ENCODE measurements around the gene AGFG2. TPM values are rescaled to one million over a fixed set of nuclear protein-coding genes. Genes with fewer than 3 reads are reported as not detected.

AGFG2 gene
- polyA plus RNA-seq, 2 donors = 15.8 to 37.9 TPM

- Histone ChIP-seq H3K4me3 (ENCODE audit: low read depth in 1 of 2, low read length in 2 of 2) (peak overlapping the region; percentile 46 to 50), H3K4me1 (ENCODE audit: control insufficient read depth in 2 of 2, insufficient read depth in 2 of 2, low read length in 1 of 2) (no peaks in the 10 kb centered on the region), H3K27ac (ENCODE audit: low read depth in 2 of 2, low read length in 1 of 2) (peak overlapping the region; percentile 65 to 73), H3K9me3 (ENCODE audit: control insufficient read depth in 2 of 2, insufficient read depth in 1 of 2, low read depth in 1 of 2, low read length in 1 of 2) (no peaks in the 10 kb centered on the region), H3K27me3 (ENCODE audit: control insufficient read depth in 1 of 2, insufficient read depth in 2 of 2, low read length in 2 of 2) (no peaks in the 10 kb centered on the region), H3K36me3 (ENCODE audit: control insufficient read depth in 2 of 2, insufficient read depth in 2 of 2, low read length in 1 of 2) (no peaks in the 10 kb centered on the region)
- 1 to 2% methylated on average over 33 to 70 of the region's 70 CpGs for WGBS, 2 donors
Observed at GRCh38 chr7:100604028-100604975, 65.3 kb downstream of the AGFG2 start.

GRCh38 chr7:100604976-100605911 lies 66.2 kb downstream of the AGFG2 start:
- Histone ChIP-seq H3K9me3 (ENCODE audit: control insufficient read depth in 2 of 2, insufficient read depth in 1 of 2, low read depth in 1 of 2, low read length in 1 of 2) (no peaks in the 10 kb centered on the region), H3K27ac (ENCODE audit: low read depth in 2 of 2, low read length in 1 of 2) (peak overlapping the region; percentile 13 to 65), H3K4me1 (ENCODE audit: control insufficient read depth in 2 of 2, insufficient read depth in 2 of 2, low read length in 1 of 2) (no peaks in the 10 kb centered on the region), H3K36me3 (ENCODE audit: control insufficient read depth in 2 of 2, insufficient read depth in 2 of 2, low read length in 1 of 2) (no peaks in the 10 kb centered on the region), H3K27me3 (ENCODE audit: control insufficient read depth in 1 of 2, insufficient read depth in 2 of 2, low read length in 2 of 2) (no peaks in the 10 kb centered on the region), H3K4me3 (ENCODE audit: low read depth in 1 of 2, low read length in 2 of 2) (peak overlapping the region; percentile 46 to 50)
- WGBS, 2 donors = 12 to 17% methylated on average over 68 of the region's 68 CpGs

GRCh38 chr7:100606313-100606712 lies 67.3 kb downstream of the AGFG2 start:
- Histone ChIP-seq H3K4me3 (ENCODE audit: low read depth in 1 of 2, low read length in 2 of 2) (no peak overlapping the region), H3K9me3 (ENCODE audit: control insufficient read depth in 2 of 2, insufficient read depth in 1 of 2, low read depth in 1 of 2, low read length in 1 of 2) (no peaks in the 10 kb centered on the region), H3K36me3 (ENCODE audit: control insufficient read depth in 2 of 2, insufficient read depth in 2 of 2, low read length in 1 of 2) (no peaks in the 10 kb centered on the region), H3K27ac (ENCODE audit: low read depth in 2 of 2, low read length in 1 of 2) (no peak overlapping the region), H3K4me1 (ENCODE audit: control insufficient read depth in 2 of 2, insufficient read depth in 2 of 2, low read length in 1 of 2) (no peaks in the 10 kb centered on the region), H3K27me3 (ENCODE audit: control insufficient read depth in 1 of 2, insufficient read depth in 2 of 2, low read length in 2 of 2) (no peaks in the 10 kb centered on the region)
- WGBS, 2 donors = 93 to 95% methylated on average over 12 of the region's 12 CpGs

GRCh38 chr7:100607111-100607510 lies 68.1 kb downstream of the AGFG2 start:
- no peak overlapping the region for H3K4me3 ChIP-seq (ENCODE audit: low read depth in 1 of 2, low read length in 2 of 2)
- no peaks in the 10 kb centered on the region for H3K9me3 ChIP-seq (ENCODE audit: control insufficient read depth in 2 of 2, insufficient read depth in 1 of 2, low read depth in 1 of 2, low read length in 1 of 2)
- H3K36me3 ChIP-seq (ENCODE audit: control insufficient read depth in 2 of 2, insufficient read depth in 2 of 2, low read length in 1 of 2) = no peaks in the 10 kb centered on the region
- no peaks in the 10 kb centered on the region for H3K27me3 ChIP-seq (ENCODE audit: control insufficient read depth in 1 of 2, insufficient read depth in 2 of 2, low read length in 2 of 2)
- no peak overlapping the region for H3K27ac ChIP-seq (ENCODE audit: low read depth in 2 of 2, low read length in 1 of 2)
- WGBS, 2 donors = 83 to 92% methylated on average over 8 of the region's 8 CpGs
- no peaks in the 10 kb centered on the region for H3K4me1 ChIP-seq (ENCODE audit: control insufficient read depth in 2 of 2, insufficient read depth in 2 of 2, low read length in 1 of 2)

GRCh38 chr7:100609958-100610357 lies 71.0 kb downstream of the AGFG2 start:
- peaks cover 0 to 3% of the 10 kb centered on the region in 2 donors for H3K36me3 ChIP-seq (ENCODE audit: control insufficient read depth in 2 of 2, insufficient read depth in 2 of 2, low read length in 1 of 2)
- no peaks in the 10 kb centered on the region for H3K9me3 ChIP-seq (ENCODE audit: control insufficient read depth in 2 of 2, insufficient read depth in 1 of 2, low read depth in 1 of 2, low read length in 1 of 2)
- WGBS, 2 donors = 86 to 93% methylated on average over 5 of the region's 5 CpGs
- H3K4me3 ChIP-seq (ENCODE audit: low read depth in 1 of 2, low read length in 2 of 2) = no peak overlapping the region
- H3K27ac ChIP-seq (ENCODE audit: low read depth in 2 of 2, low read length in 1 of 2) = no peak overlapping the region
- no peaks in the 10 kb centered on the region for H3K27me3 ChIP-seq (ENCODE audit: control insufficient read depth in 1 of 2, insufficient read depth in 2 of 2, low read length in 2 of 2)
- H3K4me1 ChIP-seq (ENCODE audit: control insufficient read depth in 2 of 2, insufficient read depth in 2 of 2, low read length in 1 of 2) = peaks cover 0 to 6% of the 10 kb centered on the region in 2 donors

GRCh38 chr7:100611983-100612729 lies 73.2 kb downstream of the AGFG2 start, which contains the start of gene MOSPD3:
MOSPD3 (plus strand) TSS chr7:100612540; CDS start chr7:100612792, 252 bp downstream.
- Histone ChIP-seq H3K27ac (ENCODE audit: low read depth in 2 of 2, low read length in 1 of 2) (peak within 1 kb of the TSS; percentile 95 to 100), H3K36me3 (ENCODE audit: control insufficient read depth in 2 of 2, insufficient read depth in 2 of 2, low read length in 1 of 2) (peaks cover 0 to 3% of the 10 kb centered on the region in 2 donors), H3K4me3 (ENCODE audit: low read depth in 1 of 2, low read length in 2 of 2) (peak within 1 kb of the TSS; percentile 63 to 69), H3K4me1 (ENCODE audit: control insufficient read depth in 2 of 2, insufficient read depth in 2 of 2, low read length in 1 of 2) (peaks cover 0 to 6% of the 10 kb centered on the region in 2 donors), H3K9me3 (ENCODE audit: control insufficient read depth in 2 of 2, insufficient read depth in 1 of 2, low read depth in 1 of 2, low read length in 1 of 2) (no peaks in the 10 kb centered on the region), H3K27me3 (ENCODE audit: control insufficient read depth in 1 of 2, insufficient read depth in 2 of 2, low read length in 2 of 2) (no peaks in the 10 kb centered on the region)
- WGBS, 2 donors = 0 to 1% methylated on average over 51 to 61 of the region's 61 CpGs

GRCh38 chr7:100612730-100613390 lies 73.9 kb downstream of the AGFG2 start:
- Histone ChIP-seq H3K36me3 (ENCODE audit: control insufficient read depth in 2 of 2, insufficient read depth in 2 of 2, low read length in 1 of 2) (peaks cover 0 to 3% of the 10 kb centered on the region in 2 donors), H3K4me3 (ENCODE audit: low read depth in 1 of 2, low read length in 2 of 2) (peak overlapping the region; percentile 63 to 69), H3K27ac (ENCODE audit: low read depth in 2 of 2, low read length in 1 of 2) (peak overlapping the region; percentile 95 to 100), H3K27me3 (ENCODE audit: control insufficient read depth in 1 of 2, insufficient read depth in 2 of 2, low read length in 2 of 2) (no peaks in the 10 kb centered on the region), H3K4me1 (ENCODE audit: control insufficient read depth in 2 of 2, insufficient read depth in 2 of 2, low read length in 1 of 2) (peaks cover 0 to 6% of the 10 kb centered on the region in 2 donors), H3K9me3 (ENCODE audit: control insufficient read depth in 2 of 2, insufficient read depth in 1 of 2, low read depth in 1 of 2, low read length in 1 of 2) (no peaks in the 10 kb centered on the region)
- WGBS, 2 donors = 4% methylated on average over 25 to 29 of the region's 29 CpGs

- peak overlapping the region in 1 of 2 donors; percentile 18 for H3K27ac ChIP-seq (ENCODE audit: low read depth in 2 of 2, low read length in 1 of 2)
- no peak overlapping the region for H3K4me3 ChIP-seq (ENCODE audit: low read depth in 1 of 2, low read length in 2 of 2)
- 85 to 88% methylated on average over 13 of the region's 13 CpGs for WGBS, 2 donors
Observed at GRCh38 chr7:100613412-100614175, 74.6 kb downstream of the AGFG2 start.

More at GRCh38 chr7:100613412-100614175, 74.6 kb downstream of the AGFG2 start:
- H3K9me3 ChIP-seq (ENCODE audit: control insufficient read depth in 2 of 2, insufficient read depth in 1 of 2, low read depth in 1 of 2, low read length in 1 of 2) = no peaks in the 10 kb centered on the region
- peaks cover 0 to 3% of the 10 kb centered on the region in 2 donors for H3K36me3 ChIP-seq (ENCODE audit: control insufficient read depth in 2 of 2, insufficient read depth in 2 of 2, low read length in 1 of 2)
- H3K4me1 ChIP-seq (ENCODE audit: control insufficient read depth in 2 of 2, insufficient read depth in 2 of 2, low read length in 1 of 2) = peaks cover 0 to 6% of the 10 kb centered on the region in 2 donors
- H3K27me3 ChIP-seq (ENCODE audit: control insufficient read depth in 1 of 2, insufficient read depth in 2 of 2, low read length in 2 of 2) = no peaks in the 10 kb centered on the region

All from esophagus (tissue), 2 donors.